Stimulated activated CD4-positive, alpha-beta T cell treated with anti-CD3 and anti-CD28 coated beads, Interleukin-1b, Interleukin-23, amount 100 ng/mL, for 24 hours (primary cell): ENCODE results near the gene HDAC6.
"Not testable (repeated sequence)": the region's sequence is repeated elsewhere in the genome, so short reads cannot be mapped to it uniquely, and the experiment has no call there.

ENCODE experiments used
- DNase-seq, 4 experiments: peaks; one replicate each; pipeline ENCODE4 v3.0.0-alpha.2; 2020; ENCODE audit warnings: low read depth in 4 of 4, low spot score in 1 of 4

The HDAC6 gene

DNA sequence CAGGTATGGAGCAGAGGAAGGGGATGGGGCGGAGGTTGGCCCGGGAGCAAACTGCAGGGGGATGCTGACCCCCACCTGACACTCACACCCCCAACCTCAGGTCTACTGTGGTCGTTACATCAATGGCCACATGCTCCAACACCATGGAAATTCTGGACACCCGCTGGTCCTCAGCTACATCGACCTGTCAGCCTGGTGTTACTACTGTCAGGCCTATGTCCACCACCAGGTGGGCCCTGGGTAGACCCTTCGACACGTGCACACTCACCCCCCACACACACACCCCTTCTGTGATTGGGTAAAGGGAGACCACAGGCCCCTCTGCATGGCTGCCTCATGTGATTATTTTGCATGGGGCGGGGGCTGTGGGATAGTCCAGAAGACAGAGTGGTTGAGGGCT lies 22.2 kb downstream of the HDAC6 start:
- DNase-seq: no peak

DNA sequence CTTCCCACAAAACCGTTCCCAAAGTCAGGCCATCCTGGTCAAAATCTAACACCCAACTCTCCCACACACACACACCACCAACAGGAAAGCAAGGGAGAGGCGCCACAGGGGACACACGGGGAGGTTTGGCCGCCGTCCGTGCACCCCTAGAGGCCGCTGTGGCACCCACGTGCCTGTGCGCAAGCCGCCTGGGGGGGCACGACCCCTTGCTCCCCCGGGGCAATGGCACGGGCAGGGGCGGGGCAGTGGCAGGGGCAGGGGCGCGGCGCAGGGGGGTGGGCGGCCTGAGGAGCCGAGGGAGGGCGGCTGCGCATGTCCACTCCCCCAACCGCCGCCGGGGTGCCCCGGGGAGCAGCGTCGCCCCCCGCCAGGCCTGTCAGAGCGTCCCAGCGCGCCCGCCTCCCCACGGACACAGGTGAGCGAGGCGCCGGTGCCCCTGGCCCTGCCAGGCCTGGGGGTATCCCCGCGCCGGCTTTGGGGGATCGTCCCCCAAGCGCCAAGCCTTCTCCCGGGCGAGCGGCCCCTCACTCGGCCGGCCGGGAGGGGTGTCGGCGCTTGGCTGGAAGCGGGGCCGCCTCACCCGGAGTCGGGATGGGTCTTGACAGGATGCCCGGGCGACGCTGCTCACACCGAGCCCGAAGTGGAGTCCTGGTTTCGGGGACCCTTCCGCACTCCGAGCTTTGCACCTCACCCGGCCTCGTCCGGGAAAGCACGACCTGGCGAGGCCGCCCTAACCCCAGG lies 24.4 kb downstream of the HDAC6 start, which contains the start of gene ERAS:
Gene ERAS (plus strand): TSS at position 379 of the 741 bp plus-strand sequence. CDS start 2,611 bp downstream, outside the sequence.
- DNase-seq: no peak

DNA sequence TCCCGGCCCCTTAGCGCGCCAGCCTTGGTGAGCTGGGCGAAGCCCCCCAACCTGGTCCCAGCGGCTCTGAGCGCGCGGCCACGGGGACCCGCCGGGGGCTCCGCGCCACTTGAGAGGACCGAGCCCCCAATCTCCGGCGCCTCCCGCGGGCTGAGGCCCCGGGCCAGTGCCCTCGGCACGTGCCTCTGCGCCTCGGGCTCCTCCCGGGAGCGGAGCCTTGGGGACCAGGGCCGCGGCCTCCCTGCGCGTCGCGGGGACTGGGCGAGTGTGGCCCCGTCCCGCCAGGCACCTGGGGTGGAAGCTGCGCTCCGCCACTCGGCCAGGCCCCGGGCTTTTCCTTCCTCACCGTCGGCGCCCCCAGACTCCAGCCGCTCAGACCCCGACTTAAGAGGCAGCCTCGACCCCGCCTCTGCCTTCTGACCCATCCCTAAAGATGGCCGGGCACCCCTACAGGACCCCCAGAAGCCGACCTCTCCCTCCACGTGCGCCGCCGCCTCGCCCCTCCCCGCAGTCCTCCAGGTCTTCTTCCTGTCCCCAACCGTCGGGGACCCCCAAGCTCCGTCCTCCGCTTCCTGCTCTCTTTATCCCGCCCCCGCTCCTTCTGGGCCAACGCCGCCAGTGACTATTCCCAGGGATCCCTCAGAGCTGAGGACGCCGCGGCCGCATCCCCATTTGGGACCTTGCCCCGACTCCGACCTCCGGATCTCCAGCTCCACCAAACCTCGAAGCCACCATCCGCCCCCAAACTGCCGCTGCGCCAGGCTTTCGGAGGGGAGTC lies 25.2 kb downstream of the HDAC6 start:
- DNase-seq: no peak

- no peak for DNase-seq
These were observed 25.7 kb downstream of the HDAC6 start for GRCh38 chrX:48827654-48827968.

DNA sequence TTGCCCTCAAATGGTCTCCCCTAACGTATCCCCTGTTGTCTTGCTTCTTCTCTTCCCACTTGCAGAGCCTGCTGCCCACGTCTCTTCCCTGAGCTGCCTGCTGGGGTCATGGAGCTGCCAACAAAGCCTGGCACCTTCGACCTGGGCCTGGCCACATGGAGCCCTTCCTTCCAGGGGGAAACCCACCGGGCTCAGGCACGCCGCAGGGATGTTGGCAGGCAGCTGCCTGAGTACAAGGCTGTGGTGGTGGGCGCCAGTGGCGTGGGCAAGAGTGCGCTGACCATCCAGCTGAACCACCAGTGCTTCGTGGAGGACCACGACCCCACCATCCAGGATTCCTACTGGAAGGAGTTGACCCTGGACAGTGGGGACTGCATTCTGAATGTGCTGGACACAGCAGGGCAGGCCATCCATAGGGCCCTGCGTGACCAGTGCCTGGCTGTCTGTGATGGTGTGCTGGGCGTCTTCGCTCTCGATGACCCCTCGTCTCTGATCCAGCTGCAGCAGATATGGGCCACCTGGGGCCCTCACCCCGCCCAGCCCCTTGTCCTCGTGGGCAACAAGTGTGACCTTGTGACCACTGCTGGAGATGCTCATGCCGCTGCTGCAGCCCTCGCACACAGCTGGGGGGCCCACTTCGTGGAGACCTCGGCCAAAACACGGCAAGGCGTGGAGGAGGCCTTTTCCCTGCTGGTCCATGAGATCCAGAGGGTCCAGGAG lies 27.3 kb downstream of the HDAC6 start:
- DNase-seq: no peak

GRCh38 chrX:48831136-48831908 lies 29.5 kb downstream of the HDAC6 start:
- DNase-seq: no peak

DNA sequence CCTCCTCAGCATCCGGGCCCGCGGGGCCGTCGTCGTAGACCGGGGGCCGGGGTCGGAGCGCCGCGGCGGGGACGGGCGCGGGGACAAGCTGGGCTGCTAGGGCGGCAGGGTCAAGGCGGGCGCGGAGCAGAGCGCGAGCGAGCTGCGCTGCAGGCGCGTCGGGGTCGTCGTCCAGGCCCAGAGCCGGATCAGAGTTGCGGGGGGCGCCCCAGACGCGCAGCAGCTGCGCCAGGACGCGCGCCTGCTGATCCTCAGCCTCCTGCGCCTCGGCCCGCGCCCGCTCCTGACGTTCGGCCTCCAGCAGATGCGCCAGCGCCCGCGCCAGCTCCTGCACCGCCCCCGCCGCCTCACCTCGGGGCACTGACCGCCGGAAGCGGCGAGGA lies 30.0 kb downstream of the HDAC6 start:
- no peak for DNase-seq

- DNase-seq: no peak
These were observed 31.8 kb downstream of the HDAC6 start for GRCh38 chrX:48833542-48834138.

- DNase-seq: no peak
These were observed 32.5 kb downstream of the HDAC6 start for GRCh38 chrX:48834383-48834709.

- no peak for DNase-seq
These were observed 33.9 kb downstream of the HDAC6 start, which contains the start of gene PCSK1N for GRCh38 chrX:48835524-48836329. TSS of gene PCSK1N (minus strand) at chrX:48835610. CDS start at chrX:48835532, 78 bp downstream.

- DNase-seq: no peak
These were observed 37.8 kb downstream of the HDAC6 start for GRCh38 chrX:48839686-48840085.

- DNase-seq: no peak
These were observed 47.0 kb downstream of the HDAC6 start for GRCh38 chrX:48848847-48849246.

DNA sequence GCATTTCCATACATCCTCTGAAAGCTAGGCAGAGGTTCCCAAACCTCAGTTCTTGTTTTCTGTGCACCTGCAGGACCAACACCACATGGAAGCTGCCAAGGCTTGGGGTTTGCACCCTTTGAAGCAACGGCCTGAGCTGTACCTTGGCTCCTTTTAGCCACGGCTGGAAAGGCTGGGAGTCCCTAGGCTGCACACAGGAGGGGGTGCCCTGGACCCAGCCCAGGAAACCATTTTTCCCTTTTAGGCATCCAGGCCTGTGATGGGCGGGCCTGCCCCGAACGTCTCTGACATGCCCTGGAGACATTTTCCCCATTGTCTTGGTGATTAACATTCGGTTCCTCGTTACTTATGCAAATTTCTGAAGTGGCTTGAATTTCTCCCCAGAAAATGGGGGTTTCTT lies 51.0 kb downstream of the HDAC6 start:
- DNase-seq: no peak

DNA sequence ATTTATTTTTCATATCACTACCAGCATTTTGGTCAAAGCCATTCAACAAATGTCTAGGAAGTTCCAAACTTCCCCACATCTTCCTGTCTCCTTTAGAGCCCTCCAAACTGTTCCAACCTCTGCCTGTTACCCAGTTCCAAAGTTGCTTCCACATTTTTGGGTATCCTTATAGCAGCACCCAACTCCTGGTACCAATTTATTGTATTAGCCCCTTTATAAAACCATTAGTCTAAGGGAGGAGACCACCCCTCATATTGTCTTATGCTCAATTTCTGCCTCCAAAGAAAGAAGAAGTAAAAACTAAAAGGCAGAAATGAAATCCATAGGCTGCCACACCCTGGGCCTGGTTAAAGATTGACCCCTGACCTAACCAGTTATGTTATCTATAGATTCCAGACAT lies 51.6 kb downstream of the HDAC6 start:
- not testable (repeated sequence) for DNase-seq

DNA sequence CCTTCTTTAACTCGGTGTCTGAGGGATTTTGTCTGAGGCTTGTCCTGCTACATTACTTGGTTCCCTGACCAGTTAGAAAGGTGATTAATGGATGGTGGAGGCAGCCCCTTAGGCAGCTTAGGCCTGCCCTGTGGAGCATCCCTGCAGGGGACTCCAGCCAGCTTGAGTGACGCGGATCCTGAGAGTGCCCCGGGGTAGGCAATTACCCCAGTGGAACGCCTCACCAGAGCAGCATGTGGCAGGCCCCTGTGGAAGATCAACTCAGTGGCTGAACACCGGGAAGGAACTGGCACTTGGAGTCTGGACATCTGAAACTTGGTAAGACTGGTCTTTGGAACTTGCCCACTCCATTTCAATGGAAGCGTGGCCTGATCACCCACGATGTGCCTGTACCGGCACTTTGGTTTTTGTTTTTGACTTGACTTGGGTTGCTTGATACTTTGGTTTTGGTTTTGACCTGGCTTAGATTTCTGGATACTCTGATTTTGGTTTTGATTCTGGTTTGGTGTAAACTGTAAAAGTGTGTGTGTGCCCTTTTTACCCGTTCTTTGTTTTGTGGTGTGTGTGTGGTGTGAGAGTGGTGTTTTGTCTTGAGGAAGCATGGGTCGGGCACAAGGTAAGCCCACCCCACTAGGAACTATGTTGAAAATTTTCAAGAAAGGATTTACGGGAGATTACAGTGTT lies 52.4 kb downstream of the HDAC6 start:
- DNase-seq: not testable (repeated sequence)

GRCh38 chrX:48854898-48855297 lies 53.0 kb downstream of the HDAC6 start:
- no peak for DNase-seq

DNA sequence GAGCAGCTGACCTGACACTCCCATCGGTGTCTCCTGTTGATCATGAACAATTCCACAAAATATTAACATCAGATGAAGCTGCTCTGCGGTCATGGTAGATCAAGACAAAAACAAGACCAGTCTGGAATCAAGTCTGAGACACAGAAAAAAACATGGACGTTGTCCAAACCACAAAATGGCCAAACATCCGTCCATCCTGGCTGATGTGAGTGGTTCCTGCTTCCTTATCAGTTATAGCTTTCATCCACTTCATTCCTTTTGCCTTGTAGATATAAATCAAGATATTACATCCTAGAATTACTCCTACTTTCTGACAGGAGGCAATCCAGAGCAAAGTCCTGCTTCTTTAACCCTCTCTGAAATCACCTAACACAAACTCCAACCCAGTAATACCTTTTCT lies 62.3 kb downstream of the HDAC6 start:
- DNase-seq: no peak

- not testable (repeated sequence) for DNase-seq
These were observed 70.2 kb downstream of the HDAC6 start for GRCh38 chrX:48872017-48872416.
